GM21390 (cell line): ENCODE data around the gene CYP3A7.
"Not testable (repeated sequence)": the region's sequence is repeated elsewhere in the genome, so short reads cannot be mapped to it uniquely, and the experiment has no call there.

Experiments used
- ATAC-seq: cut with Tn5 transposase; IDR thresholded peaks from one replicate; pipeline ENCODE4 v1.9.1; 2021; ENCODE audit not compliant: unreplicated experiment

Gene CYP3A7

DNA sequence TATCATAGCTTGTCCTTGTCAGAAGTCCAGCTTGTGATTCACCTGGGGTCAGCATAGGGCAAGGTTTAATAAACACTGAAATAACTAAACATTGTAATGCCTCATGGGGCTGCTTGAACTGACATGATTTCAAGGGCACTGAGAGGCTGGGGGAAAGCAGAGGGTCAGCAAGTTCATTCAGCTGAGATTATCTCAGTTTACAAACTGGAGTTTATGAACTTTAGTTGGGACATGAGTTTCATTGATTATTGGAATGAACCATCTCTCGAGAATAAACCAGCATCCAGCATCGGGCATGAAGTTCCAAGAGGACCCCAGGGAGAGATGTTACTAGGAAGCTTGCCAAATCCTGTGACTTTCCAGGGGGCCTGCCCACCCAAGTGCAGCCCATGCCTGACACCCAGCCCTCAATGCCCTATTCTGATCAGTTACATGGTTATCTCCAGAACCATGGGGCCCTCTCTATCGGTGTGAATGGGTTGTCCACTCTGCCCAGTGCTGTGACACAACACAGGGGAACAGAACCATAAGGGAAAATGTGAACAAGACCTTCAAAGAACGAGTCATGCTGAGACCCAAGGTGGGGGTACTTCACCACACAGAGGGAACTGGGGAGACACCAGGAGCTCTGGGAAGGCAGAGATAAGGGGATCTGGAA lies 7.9 kb upstream of the CYP3A7 start:
- no peak for ATAC-seq

- no peak for ATAC-seq
Measured at GRCh38 chr7:99741441-99741795, 6.4 kb upstream of the CYP3A7 start.

- ATAC-seq = no peak
Measured at GRCh38 chr7:99740573-99741440, 5.8 kb upstream of the CYP3A7 start.

DNA sequence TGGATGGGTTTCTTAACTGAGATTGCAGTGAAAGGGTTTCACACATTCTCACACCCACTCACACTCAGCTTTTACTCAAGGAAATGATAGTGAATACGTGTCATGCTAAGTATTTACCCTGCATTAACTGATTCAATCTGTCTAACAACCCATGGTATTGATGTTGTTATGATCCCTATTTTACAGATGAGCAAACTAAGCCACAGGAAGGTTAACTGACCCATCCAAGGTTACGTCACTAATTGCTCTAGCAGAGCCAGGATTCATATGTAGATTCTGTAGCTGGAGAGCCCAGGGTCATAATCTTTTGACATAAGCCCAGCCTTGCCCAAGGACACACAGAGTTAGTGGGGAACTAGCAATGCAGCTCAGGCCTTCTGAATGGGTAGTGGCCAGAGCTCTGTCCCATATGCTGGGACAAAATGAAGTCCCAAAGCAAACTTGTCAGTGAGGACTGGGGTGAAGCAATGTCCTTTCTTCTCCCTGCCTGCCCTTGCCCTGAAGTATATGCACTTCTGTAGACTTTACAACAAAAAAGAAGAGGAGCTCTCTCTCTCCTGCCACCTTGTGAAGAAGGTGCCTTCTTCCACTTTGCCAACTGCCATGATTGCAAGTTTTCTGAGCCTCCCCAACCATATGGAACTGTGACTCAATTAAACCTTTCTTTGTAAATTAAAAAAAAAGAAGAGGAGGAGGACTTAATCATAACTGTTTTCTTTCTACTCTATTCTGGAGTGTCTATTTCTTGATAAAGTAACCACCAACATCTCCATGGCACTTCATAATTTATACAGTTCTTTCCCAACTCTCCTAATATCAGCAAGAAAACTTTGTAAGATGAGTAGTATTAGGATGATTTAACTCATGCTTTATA lies 4.9 kb upstream of the CYP3A7 start:
- ATAC-seq = no peak

GRCh38 chr7:99737726-99738125 lies 2.7 kb upstream of the CYP3A7 start:
- no peak for ATAC-seq

GRCh38 chr7:99736667-99737066 lies 1.7 kb upstream of the CYP3A7 start:
- not testable (repeated sequence) for ATAC-seq

GRCh38 chr7:99733448-99733847 lies 1.5 kb downstream of the CYP3A7 start:
- ATAC-seq = no peak

DNA sequence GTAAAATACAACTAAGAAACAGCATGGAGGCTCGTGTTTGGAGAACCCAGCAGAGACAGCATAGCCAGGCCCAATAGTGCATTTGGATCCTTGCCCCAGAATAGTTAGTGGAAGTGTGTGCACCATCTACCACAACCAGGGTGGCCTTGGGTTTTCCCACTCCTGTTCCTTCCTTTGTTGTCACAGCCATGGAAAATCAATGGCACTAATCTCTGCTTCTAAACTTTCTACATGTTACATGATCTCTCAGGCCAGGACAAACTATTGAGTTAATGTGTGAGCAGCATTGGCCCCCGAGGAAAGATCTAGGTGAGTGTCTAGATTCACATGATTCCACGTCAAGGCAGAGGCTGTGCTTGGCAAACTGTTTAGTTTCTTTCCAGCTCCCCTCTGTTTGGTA lies 2.0 kb downstream of the CYP3A7 start:
- ATAC-seq = no peak

DNA sequence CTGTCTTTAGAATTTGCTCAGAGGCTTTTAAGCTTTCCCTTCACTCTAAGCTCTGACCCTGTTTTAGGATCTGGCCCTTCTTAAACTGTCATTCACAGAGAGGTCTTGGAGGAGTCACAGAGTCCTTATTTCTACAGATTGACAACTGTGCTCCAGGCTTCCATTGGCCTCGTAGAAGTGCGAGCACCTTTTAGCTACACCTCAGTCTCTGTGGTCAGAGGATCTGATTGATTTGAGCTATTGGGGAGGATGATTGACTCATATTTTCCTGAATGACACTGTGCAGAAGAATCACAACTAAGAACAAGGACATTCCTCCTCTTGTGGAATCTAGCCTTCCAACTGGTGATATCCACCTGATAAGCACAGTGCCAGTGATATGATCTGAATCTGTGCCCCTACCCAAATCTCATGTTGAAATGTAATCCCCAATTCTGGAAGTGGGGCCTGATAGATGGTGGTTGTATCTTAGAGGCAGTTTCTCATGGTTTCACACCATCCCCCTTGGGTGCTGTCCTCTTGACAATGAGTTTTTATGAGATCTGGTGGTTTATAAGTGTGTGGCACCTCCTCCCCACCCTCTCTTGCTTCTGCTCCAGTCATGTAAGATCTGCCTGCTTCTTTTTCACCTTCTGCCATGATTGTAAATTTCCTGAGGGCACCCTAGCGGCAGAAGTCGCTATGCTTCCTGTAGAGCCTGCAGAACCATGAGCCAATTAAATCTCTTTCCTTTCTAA lies 3.2 kb downstream of the CYP3A7 start:
- no peak for ATAC-seq

DNA sequence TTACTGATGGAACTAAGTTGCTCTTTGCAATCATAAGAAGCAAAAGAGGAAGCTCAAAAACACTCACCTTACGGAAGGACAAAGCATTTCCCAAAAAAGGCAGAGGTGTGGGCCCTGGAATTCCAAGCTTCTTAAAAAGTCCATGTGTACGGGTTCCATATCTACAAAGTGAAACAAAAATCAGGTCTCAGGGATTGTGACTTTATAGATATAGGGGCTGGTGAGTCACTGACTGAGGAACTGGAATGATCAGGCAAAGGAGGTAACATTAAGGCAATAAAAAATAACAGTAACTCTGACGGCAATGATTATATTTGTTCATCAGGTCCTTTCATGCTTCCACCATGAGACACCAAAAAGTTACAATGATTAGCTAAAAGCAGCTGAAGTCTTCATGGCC lies 4.0 kb downstream of the CYP3A7 start:
- ATAC-seq = no peak

DNA sequence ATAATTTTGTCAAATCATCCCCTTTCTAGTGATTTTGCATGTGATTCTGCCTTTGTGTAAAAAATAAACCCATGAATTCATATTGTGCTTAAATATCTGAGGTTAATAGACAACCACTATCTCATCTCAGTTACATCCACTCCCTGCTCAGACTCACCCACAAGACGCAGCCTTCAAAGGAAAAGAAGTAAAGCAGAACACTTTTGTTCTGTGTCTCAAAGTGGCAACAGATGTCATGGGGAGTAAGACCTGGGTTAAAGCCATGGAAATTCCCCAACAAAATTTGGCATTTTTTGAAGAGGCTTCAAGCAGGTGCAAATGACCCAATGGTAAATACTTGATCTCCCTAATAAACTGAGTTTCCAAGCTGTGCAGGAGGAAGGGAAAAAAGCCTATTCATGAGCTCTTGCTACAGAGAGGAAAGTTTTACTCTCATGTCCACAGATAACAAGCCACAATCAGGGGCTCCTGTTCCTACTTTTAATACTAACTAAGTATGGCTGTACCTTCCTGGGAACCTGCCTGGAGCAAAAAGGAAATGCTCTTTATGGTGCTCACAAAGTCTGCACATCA lies 4.7 kb downstream of the CYP3A7 start:
- no peak for ATAC-seq

DNA sequence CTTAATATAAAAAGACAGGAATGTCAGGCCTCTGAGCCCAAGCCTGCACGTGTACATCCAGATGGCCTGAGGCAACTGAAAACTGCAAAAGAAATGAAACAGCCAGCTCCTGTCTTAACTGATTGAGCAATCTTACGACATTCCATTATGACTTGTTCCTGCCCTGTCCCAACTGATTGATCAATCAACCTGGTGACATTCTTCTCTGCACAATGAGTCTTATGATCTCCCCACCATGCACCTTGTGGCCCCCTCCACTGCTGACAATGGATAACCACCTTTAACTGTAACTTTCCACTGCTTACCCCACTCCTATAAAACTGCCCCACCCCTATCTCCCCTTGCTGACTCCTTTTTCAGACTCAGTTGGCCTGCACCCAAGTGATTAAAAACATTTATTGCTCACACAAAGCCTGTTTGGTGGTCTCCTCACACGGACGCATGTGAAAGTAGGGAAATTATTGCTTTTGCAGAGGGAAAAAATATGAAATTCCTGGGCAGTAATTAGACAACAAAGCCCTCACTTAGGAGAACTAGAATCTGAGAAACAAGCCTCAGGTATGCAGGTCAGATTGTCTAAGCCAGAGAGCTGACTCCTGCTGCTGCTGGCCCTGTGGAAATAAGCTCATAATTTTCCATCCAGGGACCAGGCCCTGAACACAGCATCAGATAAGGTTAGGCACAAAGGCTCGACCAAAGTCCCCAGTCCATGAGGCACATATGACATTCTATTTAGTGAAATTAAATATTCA lies 5.3 kb downstream of the CYP3A7 start:
- ATAC-seq = no peak

- ATAC-seq = no peak
Measured at GRCh38 chr7:99728615-99729014, 6.4 kb downstream of the CYP3A7 start.

- ATAC-seq = not testable (repeated sequence)
Measured at GRCh38 chr7:99723201-99723600, 11.8 kb downstream of the CYP3A7 start.

GRCh38 chr7:99720800-99721595 lies 14.0 kb downstream of the CYP3A7 start:
- ATAC-seq = no peak

GRCh38 chr7:99719996-99720769 lies 14.8 kb downstream of the CYP3A7 start:
- no peak for ATAC-seq

GRCh38 chr7:99713995-99714570 lies 20.9 kb downstream of the CYP3A7 start:
- ATAC-seq = no peak
